Fibroblast of villous mesenchyme (primary cell): ENCODE data around the gene VPS13D. TPM values are rescaled to one million over a fixed set of nuclear protein-coding genes. Genes with fewer than 3 reads are reported as not detected.
"Not testable (repeated sequence)": the region's sequence is repeated elsewhere in the genome, so short reads cannot be mapped to it uniquely, and the experiment has no call there.

Source experiments
- DNase-seq: peaks from one replicate; pipeline ENCODE4 v3.0.0-alpha.2; 2010; ENCODE audit warnings: low read depth
- H3K4me3 ChIP-seq: 2 replicates; pipeline ENCODE4 v1.5.1; 2011; ENCODE audit warnings: low read depth, mild to moderate bottlenecking, low read length
- total RNA-seq: library from RNA; depleted of rRNA; stranded (reverse); fragments of >200 nt; gene quantifications from 2 replicates; pipeline ENCODE4 v1.2.3, GENCODE V29; 2012
- TF ChIP-seq, protein P1 (sequence below): IDR thresholded peaks from 2 replicates; pipeline ENCODE4 v1.5.1; 2012; ENCODE audit warnings: low read depth, mild to moderate bottlenecking, low read length; ENCODE audit not compliant: insufficient read depth

The VPS13D gene
- total RNA-seq, 1 donor = 55.3 TPM

GRCh38 chr1:12454406-12455391 is 224.9 kb downstream of the VPS13D start:
- peak; percentile 80 for DNase-seq
- TF ChIP-seq, protein P1, sequence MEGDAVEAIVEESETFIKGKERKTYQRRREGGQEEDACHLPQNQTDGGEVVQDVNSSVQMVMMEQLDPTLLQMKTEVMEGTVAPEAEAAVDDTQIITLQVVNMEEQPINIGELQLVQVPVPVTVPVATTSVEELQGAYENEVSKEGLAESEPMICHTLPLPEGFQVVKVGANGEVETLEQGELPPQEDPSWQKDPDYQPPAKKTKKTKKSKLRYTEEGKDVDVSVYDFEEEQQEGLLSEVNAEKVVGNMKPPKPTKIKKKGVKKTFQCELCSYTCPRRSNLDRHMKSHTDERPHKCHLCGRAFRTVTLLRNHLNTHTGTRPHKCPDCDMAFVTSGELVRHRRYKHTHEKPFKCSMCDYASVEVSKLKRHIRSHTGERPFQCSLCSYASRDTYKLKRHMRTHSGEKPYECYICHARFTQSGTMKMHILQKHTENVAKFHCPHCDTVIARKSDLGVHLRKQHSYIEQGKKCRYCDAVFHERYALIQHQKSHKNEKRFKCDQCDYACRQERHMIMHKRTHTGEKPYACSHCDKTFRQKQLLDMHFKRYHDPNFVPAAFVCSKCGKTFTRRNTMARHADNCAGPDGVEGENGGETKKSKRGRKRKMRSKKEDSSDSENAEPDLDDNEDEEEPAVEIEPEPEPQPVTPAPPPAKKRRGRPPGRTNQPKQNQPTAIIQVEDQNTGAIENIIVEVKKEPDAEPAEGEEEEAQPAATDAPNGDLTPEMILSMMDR = no peak
- no peak overlapping the region for H3K4me3 ChIP-seq

DNA sequence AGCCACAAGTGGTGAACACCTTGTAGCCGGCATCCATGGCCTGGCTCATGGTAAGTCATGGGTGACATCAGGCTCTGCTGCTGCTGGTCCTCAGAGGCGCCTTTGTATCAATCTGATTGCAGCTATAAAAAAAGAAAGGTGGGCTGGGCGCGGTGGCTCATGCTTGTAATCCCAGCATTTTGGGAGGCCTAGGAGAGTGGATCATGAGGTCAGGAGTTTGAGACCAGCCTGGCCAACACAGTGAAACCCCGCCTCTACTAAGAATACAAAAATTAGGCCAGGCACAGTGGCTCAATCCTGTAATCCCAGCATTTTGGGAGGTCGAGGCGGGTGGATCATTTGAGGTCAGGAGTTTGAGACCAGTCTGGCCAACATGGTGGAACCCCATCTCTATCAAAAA is 226.3 kb downstream of the VPS13D start:
- H3K4me3 ChIP-seq, DNase-seq: not testable (repeated sequence)

GRCh38 chr1:12456979-12457378 is 227.1 kb downstream of the VPS13D start:
- DNase-seq = no peak
- H3K4me3 ChIP-seq = no peak overlapping the region
- TF ChIP-seq, protein P1 = no peak

- TF ChIP-seq, protein P1 = no peak
- peak; percentile 87 for DNase-seq
- H3K4me3 ChIP-seq = no peak overlapping the region
Measured at GRCh38 chr1:12457771-12458170, 227.9 kb downstream of the VPS13D start.

- DNase-seq = no peak
- TF ChIP-seq, protein P1 = no peak
- H3K4me3 ChIP-seq = no peak overlapping the region
Measured at GRCh38 chr1:12458571-12458970, 228.7 kb downstream of the VPS13D start.

GRCh38 chr1:12460121-12460520 is 230.3 kb downstream of the VPS13D start:
- H3K4me3 ChIP-seq = no peak overlapping the region
- TF ChIP-seq, protein P1 = no peak
- no peak for DNase-seq

GRCh38 chr1:12460911-12461621 is 231.2 kb downstream of the VPS13D start:
- TF ChIP-seq, protein P1 = no peak
- DNase-seq = peak; percentile 58
- no peak overlapping the region for H3K4me3 ChIP-seq
